ENCODE measurements around the gene ZBTB12.
"Not testable (repeated sequence)": the region's sequence is repeated elsewhere in the genome, so short reads cannot be mapped to it uniquely, and the experiment has no call there.

ZBTB12 gene

DNA sequence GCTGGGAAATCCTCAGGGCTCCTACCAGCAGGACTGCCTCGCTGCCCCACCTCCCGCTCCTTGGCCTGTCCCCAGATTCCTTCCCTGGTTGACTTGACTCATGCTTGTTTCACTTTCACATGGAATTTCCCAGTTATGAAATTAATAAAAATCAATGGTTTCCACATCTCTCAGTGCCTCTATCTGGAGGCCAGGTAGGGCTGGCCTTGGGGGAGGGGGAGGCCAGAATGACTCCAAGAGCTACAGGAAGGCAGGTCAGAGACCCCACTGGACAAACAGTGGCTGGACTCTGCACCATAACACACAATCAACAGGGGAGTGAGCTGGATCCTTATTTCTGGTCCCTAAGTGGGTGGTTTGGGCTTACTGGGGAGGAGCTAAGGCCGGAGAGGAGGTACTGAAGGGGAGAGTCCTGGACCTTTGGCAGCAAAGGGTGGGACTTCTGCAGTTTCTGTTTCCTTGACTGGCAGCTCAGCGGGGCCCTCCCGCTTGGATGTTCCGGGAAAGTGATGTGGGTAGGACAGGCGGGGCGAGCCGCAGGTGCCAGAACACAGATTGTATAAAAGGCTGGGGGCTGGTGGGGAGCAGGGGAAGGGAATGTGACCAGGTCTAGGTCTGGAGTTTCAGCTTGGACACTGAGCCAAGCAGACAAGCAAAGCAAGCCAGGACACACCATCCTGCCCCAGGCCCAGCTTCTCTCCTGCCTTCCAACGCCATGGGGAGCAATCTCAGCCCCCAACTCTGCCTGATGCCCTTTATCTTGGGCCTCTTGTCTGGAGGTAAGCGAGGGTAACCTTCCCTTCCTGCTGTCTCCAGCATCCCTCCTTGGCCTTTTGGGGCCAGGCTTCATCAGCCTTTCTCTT is 43.9 kb upstream of the ZBTB12 start, which contains the start of gene CFB:
TSS of gene CFB (plus strand) at position 589 of the 863 bp plus-strand sequence. CDS start at position 716, 127 bp downstream.
- no peak for TF ChIP-seq CTCF (conservative IDR thresholded peaks at IDR 0.05)
- no peak within 1 kb of the TSS for H3K27ac ChIP-seq

DNA sequence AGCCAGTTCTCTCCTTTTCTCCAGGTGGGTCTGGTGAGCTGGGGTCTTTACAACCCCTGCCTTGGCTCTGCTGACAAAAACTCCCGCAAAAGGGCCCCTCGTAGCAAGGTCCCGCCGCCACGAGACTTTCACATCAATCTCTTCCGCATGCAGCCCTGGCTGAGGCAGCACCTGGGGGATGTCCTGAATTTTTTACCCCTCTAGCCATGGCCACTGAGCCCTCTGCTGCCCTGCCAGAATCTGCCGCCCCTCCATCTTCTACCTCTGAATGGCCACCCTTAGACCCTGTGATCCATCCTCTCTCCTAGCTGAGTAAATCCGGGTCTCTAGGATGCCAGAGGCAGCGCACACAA is 43.2 kb upstream of the ZBTB12 start:
- TF ChIP-seq CTCF (conservative IDR thresholded peaks at IDR 0.05), result no peak
- no peak overlapping the region for H3K27ac ChIP-seq

DNA sequence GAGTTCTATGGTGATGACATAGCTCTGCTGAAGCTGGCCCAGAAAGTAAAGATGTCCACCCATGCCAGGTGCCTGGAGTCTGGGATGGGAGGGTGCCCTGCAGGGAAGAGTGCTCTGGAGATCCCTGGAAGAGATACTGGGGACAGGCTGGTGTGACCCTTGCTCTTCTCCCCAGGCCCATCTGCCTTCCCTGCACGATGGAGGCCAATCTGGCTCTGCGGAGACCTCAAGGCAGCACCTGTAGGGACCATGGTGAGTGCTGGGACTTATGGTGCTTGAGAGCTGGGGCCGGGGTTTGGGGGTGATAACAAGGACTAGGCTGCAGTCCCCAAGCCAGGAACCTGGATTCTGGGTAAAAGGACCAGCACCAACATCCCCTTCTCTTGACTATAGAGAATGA is 41.9 kb upstream of the ZBTB12 start:
- no peak for TF ChIP-seq CTCF (conservative IDR thresholded peaks at IDR 0.05)
- H3K27ac ChIP-seq, result no peak overlapping the region

GRCh38 chr6:31940256-31940664 is 38.4 kb upstream of the ZBTB12 start:
- TF ChIP-seq CTCF (conservative IDR thresholded peaks at IDR 0.05), result no peak
- no peak overlapping the region for H3K27ac ChIP-seq

GRCh38 chr6:31935823-31936222 is 33.9 kb upstream of the ZBTB12 start:
- TF ChIP-seq CTCF (conservative IDR thresholded peaks at IDR 0.05), result no peak
- no peak overlapping the region for H3K27ac ChIP-seq

DNA sequence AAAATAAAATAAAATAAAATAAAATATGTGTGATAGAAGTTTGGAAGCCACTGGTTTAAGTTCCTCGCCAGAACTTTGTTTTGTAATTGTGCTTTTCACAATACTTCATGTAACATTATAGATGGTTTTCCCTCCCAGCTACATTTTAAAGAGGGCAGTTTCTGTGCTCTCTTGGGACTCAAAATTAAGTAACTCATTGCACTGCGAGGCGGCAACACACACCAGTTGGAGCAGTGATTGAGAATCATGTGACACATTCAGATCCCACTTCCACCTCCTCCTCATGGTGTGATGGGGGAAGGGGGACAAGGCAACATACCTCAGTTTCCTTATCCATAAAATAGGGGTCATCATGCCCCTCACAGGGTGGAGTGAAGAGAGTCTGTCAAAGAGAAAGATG is 33.1 kb upstream of the ZBTB12 start:
- TF ChIP-seq CTCF (conservative IDR thresholded peaks at IDR 0.05), result no peak
- no peak overlapping the region for H3K27ac ChIP-seq

GRCh38 chr6:31933537-31933936 is 31.7 kb upstream of the ZBTB12 start:
- TF ChIP-seq CTCF (conservative IDR thresholded peaks at IDR 0.05), result no peak
- H3K27ac ChIP-seq, result no peak overlapping the region

DNA sequence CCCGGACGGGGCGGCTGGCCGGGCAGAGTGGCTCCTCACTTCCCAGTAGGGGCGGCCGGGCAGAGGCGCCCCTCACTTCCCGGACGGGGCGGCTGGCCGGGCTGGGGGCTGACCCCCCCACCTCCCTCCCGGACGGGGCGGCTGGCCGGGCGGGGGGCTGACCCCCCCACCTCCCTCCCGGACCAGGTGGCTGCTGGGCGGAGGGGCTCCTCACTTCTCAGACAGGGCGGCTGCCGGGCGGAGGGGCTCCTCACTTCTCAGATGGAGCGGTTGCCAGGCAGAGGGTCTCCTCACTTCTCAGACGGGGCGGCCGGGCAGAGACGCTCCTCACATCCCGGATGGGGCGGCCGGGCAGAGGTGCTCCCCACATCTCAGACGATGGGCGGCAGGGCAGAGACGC is 30.3 kb upstream of the ZBTB12 start:
- H3K27ac ChIP-seq, result not testable (repeated sequence)

Data from VCaP (cell line).